Measurements from ENCODE around the gene ZNF396.

ZNF396 gene

DNA sequence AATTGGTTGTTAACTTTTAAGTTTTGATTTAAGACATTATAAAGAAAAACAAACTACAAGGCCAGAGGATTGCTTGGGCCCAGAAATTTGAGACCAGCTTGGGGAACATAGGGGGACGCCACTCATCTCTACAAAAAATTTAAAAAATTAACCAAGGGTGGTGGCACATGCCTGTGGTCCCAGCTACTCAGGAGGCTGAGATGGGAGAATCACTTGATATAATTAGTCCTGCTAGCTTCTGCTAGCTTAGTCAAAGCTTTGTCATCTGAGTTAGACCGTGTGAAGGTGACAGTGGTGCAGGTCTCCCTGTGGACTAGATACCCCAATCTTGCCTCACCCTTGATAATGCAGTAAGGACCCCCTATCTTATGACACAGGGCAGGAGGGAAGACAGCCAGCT lies 6.0 kb upstream of the ZNF396 start:
- no peak for DNase-seq (ENCODE audit: low spot score)

DNA sequence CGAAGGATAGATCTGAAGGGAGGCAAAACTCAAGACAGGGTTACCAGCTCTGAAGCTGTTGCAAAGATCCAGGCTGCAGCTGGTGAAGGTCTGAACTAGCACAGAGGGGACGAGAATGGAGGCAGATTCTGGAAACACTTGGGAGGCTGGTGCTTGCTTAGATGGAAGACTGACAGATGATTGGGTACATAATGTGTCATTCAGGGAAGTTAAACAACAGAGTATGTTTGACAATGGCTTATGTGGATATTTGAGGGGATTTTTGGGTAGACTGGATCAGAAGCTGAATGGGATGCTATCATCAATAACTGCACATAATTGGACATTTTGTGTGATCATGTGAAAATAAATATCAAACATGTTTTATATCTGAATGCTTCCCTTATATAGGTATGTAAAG lies 2.3 kb upstream of the ZNF396 start:
- DNase-seq (ENCODE audit: low spot score) = no peak

DNA sequence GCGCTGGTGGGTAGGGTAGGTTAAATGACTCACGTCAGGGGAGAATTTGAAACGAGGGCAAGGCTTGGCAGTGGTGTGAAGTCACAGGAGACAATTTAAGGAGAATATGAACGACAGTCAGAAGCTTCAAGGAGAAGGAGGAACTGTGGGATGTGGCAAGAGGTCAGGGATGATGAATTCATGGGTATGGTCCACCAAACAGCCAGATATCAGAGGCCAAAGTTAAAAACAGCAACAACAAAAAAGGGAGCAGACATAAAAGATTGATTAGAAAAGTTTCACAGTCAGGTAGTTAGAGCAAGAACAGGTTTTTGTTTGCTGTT lies 1.4 kb upstream of the ZNF396 start:
- DNase-seq (ENCODE audit: low spot score) = no peak

- DNase-seq (ENCODE audit: low spot score) = no peak
Measured at GRCh38 chr18:35377875-35378573, 887 bp upstream of the ZNF396 start.

DNA sequence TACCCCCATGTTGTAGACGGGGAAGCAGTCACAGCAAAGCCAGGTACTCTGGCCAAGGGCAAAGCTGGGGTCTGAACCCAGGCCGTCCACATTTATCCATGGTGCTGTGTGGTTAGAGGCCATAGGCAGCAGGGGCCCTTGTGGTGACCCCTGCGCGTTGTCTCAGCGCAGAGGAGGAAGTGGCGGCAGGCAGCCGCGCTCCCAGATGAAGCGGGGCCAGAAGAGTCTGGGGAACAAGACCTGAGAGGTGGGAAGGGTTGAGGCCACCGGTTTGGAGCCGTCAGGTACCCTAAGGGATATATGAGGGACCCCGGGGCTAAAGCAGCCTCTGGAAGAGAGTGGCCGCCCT lies 770 bp downstream of the ZNF396 start:
- DNase-seq (ENCODE audit: low spot score) = no peak

GRCh38 chr18:35374708-35375107 lies 2.4 kb downstream of the ZNF396 start:
- no peak for DNase-seq (ENCODE audit: low spot score)

- DNase-seq (ENCODE audit: low spot score) = no peak
Measured at GRCh38 chr18:35371412-35372195, 5.5 kb downstream of the ZNF396 start.

DNA sequence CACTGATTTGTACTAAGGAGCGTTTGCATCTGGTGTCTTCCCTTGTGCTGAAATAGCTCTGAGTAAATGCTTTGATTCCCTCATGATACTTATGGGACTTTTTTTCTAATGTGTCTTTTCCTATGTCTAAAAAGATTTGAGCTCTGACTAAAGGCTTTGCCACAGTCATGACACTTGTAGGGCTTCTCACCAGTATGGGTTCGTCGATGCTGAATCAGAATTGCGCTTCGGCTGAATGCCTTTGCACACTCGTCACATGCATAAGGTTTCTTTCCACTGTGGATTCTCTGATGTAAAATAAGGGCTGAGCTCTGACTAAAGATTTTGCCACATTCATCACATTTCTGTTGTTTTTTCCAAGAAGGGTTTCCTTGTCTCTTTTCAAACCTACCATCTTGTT lies 8.0 kb downstream of the ZNF396 start:
- DNase-seq (ENCODE audit: low spot score) = no peak

DNA sequence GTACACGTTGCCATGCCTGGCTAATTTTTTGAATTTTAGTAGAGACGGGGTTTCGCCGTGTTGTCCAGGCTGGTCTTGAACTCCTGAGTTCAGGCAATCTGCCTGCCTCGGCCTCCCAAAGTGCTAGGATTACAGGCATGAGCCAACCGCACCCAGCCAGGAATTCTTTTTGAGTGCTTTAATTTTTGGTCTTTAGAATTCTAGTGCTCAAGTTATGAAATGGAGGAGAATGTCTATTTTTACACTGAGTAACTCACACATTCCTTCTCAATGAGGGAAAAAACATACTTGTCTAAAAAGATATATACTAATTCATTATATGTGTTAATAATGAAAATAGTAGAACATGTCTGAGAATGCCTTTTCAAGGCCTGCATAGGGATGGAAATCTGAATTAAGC lies 8.5 kb downstream of the ZNF396 start:
- DNase-seq (ENCODE audit: low spot score) = no peak

DNA sequence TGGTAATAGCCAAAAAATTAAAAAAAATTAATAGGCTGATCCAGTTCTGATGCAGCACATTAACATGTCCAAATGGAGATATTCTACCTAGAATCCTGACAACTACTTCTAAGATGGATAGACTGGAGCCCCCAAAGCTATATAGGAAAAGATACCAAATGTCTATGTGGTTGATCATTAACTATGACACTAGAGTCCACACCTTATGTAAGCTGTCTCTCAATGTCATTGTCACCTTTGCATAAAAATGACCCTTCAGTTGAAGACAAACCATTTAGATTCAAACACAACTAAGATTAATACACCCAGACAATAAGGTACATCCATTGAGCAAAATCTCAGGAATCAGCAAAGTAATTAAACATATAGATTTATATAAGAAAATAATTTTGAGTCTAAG lies 14.6 kb downstream of the ZNF396 start:
- no peak for DNase-seq (ENCODE audit: low spot score)

GRCh38 chr18:35361570-35362321 lies 15.4 kb downstream of the ZNF396 start:
- DNase-seq (ENCODE audit: low spot score) = no peak

DNA sequence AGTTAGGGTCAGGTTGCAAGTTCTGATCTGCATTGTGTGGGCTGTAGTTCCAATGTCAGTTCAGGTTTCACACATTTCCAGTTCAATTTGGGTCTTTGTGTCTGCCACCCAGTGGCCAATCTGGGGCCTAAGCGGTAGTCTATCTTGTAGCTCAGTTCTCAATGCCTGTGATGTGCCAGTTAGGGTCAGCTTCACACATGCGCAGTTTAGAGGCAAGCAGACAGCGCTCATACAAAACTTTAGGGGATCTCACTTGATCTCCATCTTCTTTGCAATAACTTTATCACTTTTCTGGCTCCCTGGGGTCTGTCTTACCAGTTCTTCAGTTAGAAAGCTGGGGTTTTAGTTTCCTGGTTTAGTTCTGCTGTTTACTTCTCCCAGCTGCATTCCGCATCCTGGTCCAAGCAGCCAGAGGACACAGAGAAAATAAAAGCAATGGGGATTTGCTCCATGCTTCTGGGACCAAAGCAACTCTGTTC lies 22.0 kb downstream of the ZNF396 start:
- peak; percentile 47 for DNase-seq (ENCODE audit: low spot score)

- no peak for DNase-seq (ENCODE audit: low spot score)
Measured at GRCh38 chr18:35352778-35353177, 24.4 kb downstream of the ZNF396 start.

GRCh38 chr18:35352283-35352682 lies 24.9 kb downstream of the ZNF396 start:
- DNase-seq (ENCODE audit: low spot score) = no peak

DNA sequence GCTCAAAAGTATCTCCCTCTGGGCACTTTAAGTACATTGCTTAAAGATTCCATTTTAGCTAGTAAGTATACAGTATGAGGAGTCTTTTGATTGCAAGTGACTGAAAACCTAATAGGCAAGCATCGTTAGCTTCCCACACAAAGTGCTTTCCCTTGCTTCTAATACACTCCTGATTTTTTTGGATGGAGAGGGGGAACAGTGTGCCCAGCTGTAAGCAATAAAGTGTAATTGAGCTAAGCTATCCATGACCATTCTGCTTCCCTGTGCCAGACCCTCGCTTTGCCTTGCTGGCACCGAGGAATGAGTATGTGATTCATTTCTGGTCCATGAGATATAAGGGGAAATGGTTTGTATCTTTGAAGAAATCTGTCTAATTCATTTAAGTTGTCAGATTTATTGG lies 29.1 kb downstream of the ZNF396 start:
- no peak for DNase-seq (ENCODE audit: low spot score)

GRCh38 chr18:35345950-35346349 lies 31.2 kb downstream of the ZNF396 start:
- no peak for DNase-seq (ENCODE audit: low spot score)

GRCh38 chr18:35345460-35345921 lies 31.6 kb downstream of the ZNF396 start:
- no peak for DNase-seq (ENCODE audit: low spot score)

GRCh38 chr18:35344736-35345459 lies 32.2 kb downstream of the ZNF396 start:
- no peak for DNase-seq (ENCODE audit: low spot score)

- peak; percentile 93 for DNase-seq (ENCODE audit: low spot score)
Measured at GRCh38 chr18:35343936-35344735, 33.0 kb downstream of the ZNF396 start, which contains the start of gene ZNF24. Gene ZNF24, minus strand, starts transcription at chr18:35344420. Its CDS starts 3,770 bp downstream, at chr18:35340650.

DNA sequence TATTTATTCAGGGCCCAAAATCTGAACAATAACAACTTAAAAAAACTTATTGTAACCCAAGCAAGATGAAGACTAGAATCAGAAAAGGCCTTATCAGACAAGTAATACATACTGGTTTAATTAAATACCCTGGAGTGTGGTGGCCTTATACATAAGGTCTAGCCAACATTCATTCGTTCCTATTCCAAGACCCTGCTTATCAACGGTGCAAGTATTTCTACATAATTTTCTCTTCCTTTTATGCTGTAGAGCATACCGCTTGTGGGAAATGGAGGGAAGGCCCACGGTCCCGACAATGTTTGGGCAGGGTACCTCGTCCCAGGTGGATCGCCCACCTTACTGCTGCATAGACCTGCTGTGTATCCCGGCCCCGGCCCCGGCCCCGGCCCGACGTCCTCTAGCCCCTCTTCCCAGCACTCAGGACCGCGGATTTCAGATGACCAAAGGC lies 33.6 kb downstream of the ZNF396 start:
- no peak for DNase-seq (ENCODE audit: low spot score)

DNA sequence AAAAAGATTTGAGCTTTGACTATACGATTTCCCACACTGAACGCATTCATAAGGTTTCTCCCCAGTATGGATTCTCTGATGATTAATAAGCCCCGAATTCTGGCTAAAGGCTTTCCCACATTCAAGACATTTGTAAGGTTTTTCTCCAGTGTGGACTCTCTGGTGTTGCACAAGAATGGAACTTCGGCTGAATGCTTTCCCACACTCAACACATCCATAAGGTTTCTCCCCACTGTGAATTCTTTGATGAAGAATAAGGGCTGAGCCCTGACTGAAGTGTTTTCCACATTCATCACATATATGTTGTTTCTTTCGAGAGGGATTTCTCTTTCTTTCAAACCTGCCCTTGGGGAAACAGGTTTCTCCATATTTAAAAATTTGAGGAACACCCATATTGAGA lies 39.9 kb downstream of the ZNF396 start:
- DNase-seq (ENCODE audit: low spot score) = no peak

All from activated CD4-positive, alpha-beta T cell treated with anti-CD3 and anti-CD28 coated beads, Interleukin-2, Interleukin-4, amounts not matched to agents 100 ng/mL and 50 ng/mL, durations not matched to agents 16 hours and 8 hours (primary cell).